H9 (cell line): ENCODE measurements around the gene SLC47A2. TPM values are rescaled to one million over a fixed set of nuclear protein-coding genes. Genes with fewer than 3 reads are reported as not detected.

Experiments
- DNase-seq: peaks from one replicate; pipeline ENCODE4 v3.0.0-alpha.2; 2017
- H2AFZ ChIP-seq: one replicate; pipeline ENCODE4 v1.6.1; 2013; ENCODE audit warnings: mild to moderate bottlenecking, low read length, control low read depth, moderate library complexity
- H2AK5ac ChIP-seq: 2 replicates; pipeline ENCODE4 v1.6.1; 2013; ENCODE audit warnings: low read length, control low read depth, mixed read lengths; ENCODE audit not compliant: insufficient read length
- H2BK120ac ChIP-seq: one replicate; pipeline ENCODE4 v1.6.1; 2013; ENCODE audit warnings: low read depth, mild to moderate bottlenecking, low read length, control low read depth, inconsistent platforms; ENCODE audit not compliant: poor library complexity, severe bottlenecking
- H2BK12ac ChIP-seq: 2 replicates; pipeline ENCODE4 v1.6.1; 2013; ENCODE audit warnings: low read length, control low read depth, mixed read lengths, low read depth; ENCODE audit not compliant: insufficient read length
- H2BK15ac ChIP-seq: 2 replicates; pipeline ENCODE4 v1.6.1; 2013; ENCODE audit warnings: low read depth, low read length, control low read depth
- H2BK20ac ChIP-seq: one replicate; pipeline ENCODE4 v1.6.1; 2013; ENCODE audit warnings: low read depth, mild to moderate bottlenecking, low read length, control low read depth, inconsistent platforms; ENCODE audit not compliant: poor library complexity, severe bottlenecking
- H2BK5ac ChIP-seq: 2 replicates; pipeline ENCODE4 v1.6.1; 2013; ENCODE audit warnings: low read length, control low read depth, mixed read lengths; ENCODE audit not compliant: insufficient read length
- H3K14ac ChIP-seq: 2 replicates; pipeline ENCODE4 v1.6.1; 2013; ENCODE audit warnings: low read length, control low read depth; ENCODE audit not compliant: insufficient read depth
- H3K18ac ChIP-seq: 2 replicates; pipeline ENCODE4 v1.6.1; 2013; ENCODE audit warnings: low read depth, mild to moderate bottlenecking, mixed read lengths, low read length, control low read depth; ENCODE audit not compliant: insufficient read length
- H3K23ac ChIP-seq: 2 replicates; pipeline ENCODE4 v1.6.1; 2013; ENCODE audit warnings: low read length, control low read depth, mixed read lengths, low read depth; ENCODE audit not compliant: insufficient read length
- H3K23me2 ChIP-seq: 2 replicates; pipeline ENCODE4 v1.6.1; 2013; ENCODE audit warnings: low read depth, mild to moderate bottlenecking, mixed read lengths, low read length, control low read depth; ENCODE audit not compliant: insufficient read length, poor library complexity, severe bottlenecking
- H3K27ac ChIP-seq: 2 replicates; pipeline ENCODE4 v1.5.1; 2013; ENCODE audit warnings: low read length, control low read depth, mixed read lengths, low read depth; ENCODE audit not compliant: insufficient read length
- H3K27me3 ChIP-seq: 2 replicates; pipeline ENCODE4 v1.6.1; 2013; ENCODE audit warnings: low read length, control low read depth, inconsistent platforms; ENCODE audit not compliant: insufficient read depth
- H3K4ac ChIP-seq: 2 replicates; pipeline ENCODE4 v1.6.1; 2013; ENCODE audit warnings: low read depth, mild to moderate bottlenecking, control low read depth, inconsistent platforms, low read length, moderate library complexity
- H3K4me1 ChIP-seq: 2 replicates; pipeline ENCODE4 v1.6.1; 2013; ENCODE audit warnings: low read length, control low read depth, inconsistent platforms; ENCODE audit not compliant: insufficient read depth
- H3K4me2 ChIP-seq: 2 replicates; pipeline ENCODE4 v1.6.1; 2013; ENCODE audit warnings: low read length, control low read depth, mixed read lengths; ENCODE audit not compliant: insufficient read length, insufficient read depth
- H3K56ac ChIP-seq: 2 replicates; pipeline ENCODE4 v1.6.1; 2013; ENCODE audit warnings: low read depth, mild to moderate bottlenecking, mixed read lengths, low read length, control low read depth; ENCODE audit not compliant: insufficient read length
- H3K79me1 ChIP-seq: 2 replicates; pipeline ENCODE4 v1.6.1; 2013; ENCODE audit warnings: low read depth, mild to moderate bottlenecking, moderate library complexity, low read length, control low read depth, inconsistent platforms; ENCODE audit not compliant: insufficient read depth, poor library complexity, severe bottlenecking
- H3K79me2 ChIP-seq: 2 replicates; pipeline ENCODE4 v1.6.1; 2013; ENCODE audit warnings: low read length, control low read depth, inconsistent platforms; ENCODE audit not compliant: insufficient read depth
- H3K9ac ChIP-seq: 2 replicates; pipeline ENCODE4 v1.6.1; 2013; ENCODE audit warnings: low read length, control low read depth, mixed read lengths; ENCODE audit not compliant: insufficient read length; ENCODE audit errors: extremely low read depth
- H3K9me3 ChIP-seq: one replicate; pipeline ENCODE4 v1.6.1; 2013; ENCODE audit warnings: low read depth, low read length, inconsistent platforms; ENCODE audit not compliant: control insufficient read depth
- H3T11ph ChIP-seq: one replicate; pipeline ENCODE4 v1.6.1; 2013; ENCODE audit warnings: mild to moderate bottlenecking, low read length, control low read depth, inconsistent platforms
- H4K20me1 ChIP-seq: one replicate; pipeline ENCODE4 v1.6.1; 2013; ENCODE audit not compliant: control insufficient read depth, insufficient read length, insufficient read depth
- H4K5ac ChIP-seq: 2 replicates; pipeline ENCODE4 v1.6.1; 2013; ENCODE audit warnings: low read depth, mild to moderate bottlenecking, mixed read lengths, low read length, control low read depth; ENCODE audit not compliant: insufficient read length
- H4K8ac ChIP-seq: replicated peaks from 2 replicates; pipeline ENCODE4 v1.6.1; 2013; ENCODE audit warnings: low read length, control low read depth, mixed read lengths, low read depth; ENCODE audit not compliant: insufficient read length
- H4K91ac ChIP-seq: 2 replicates; pipeline ENCODE4 v1.6.1; 2013; ENCODE audit warnings: low read depth, mild to moderate bottlenecking, moderate library complexity, mixed read lengths, low read length, control low read depth; ENCODE audit not compliant: insufficient read length
- H3K27ac Mint-ChIP-seq, 3 experiments: 2 replicates in 2 of 3; 3 replicates in 1 of 3; pipeline ENCODE4 v1.8.0; 2020 to 2021; ENCODE audit warnings: mixed read lengths in 3 of 3, mild to moderate bottlenecking in 1 of 3, moderate library complexity in 1 of 3
- H3K27me3 Mint-ChIP-seq: 2 replicates; pipeline ENCODE4 v1.8.0; 2021; ENCODE audit warnings: low read depth, mild to moderate bottlenecking, moderate library complexity, mixed read lengths
- H3K36me3 Mint-ChIP-seq, 3 experiments: 2 replicates in 2 of 3; 3 replicates in 1 of 3; pipeline ENCODE4 v1.8.0; 2020 to 2021; ENCODE audit warnings: low read depth in 3 of 3, mixed read lengths in 3 of 3; ENCODE audit not compliant: insufficient read depth in 1 of 3
- H3K4me1 Mint-ChIP-seq, 2 experiments: 2 replicates each; pipeline ENCODE4 v1.8.0; 2020; ENCODE audit warnings: mixed read lengths in 2 of 2
- H3K4me3 Mint-ChIP-seq, 2 experiments: 2 replicates in 1 of 2; 3 replicates in 1 of 2; pipeline ENCODE4 v1.8.0; 2020 to 2021; ENCODE audit warnings: mild to moderate bottlenecking in 2 of 2, mixed read lengths in 2 of 2, moderate library complexity in 1 of 2
- H3K9me3 Mint-ChIP-seq, 2 experiments: 2 replicates in 1 of 2; 3 replicates in 1 of 2; pipeline ENCODE4 v1.8.0; 2020; ENCODE audit warnings: mild to moderate bottlenecking in 2 of 2, mixed read lengths in 2 of 2, moderate library complexity in 1 of 2
- CTCF ChIP-seq: fragments of 200-600 bp; sonication (generic); conservative IDR thresholded peaks from 3 replicates; pipeline ENCODE4 v1.8.0; 2021; ENCODE audit warnings: antibody characterized with exemption, mild to moderate bottlenecking
- WGBS: extraction: QIAGEN DNeasy Blood & Tissue Kit; methylation state at CpG from one replicate; pipeline ENCODE4 v1.1.7; 2013; ENCODE audit warnings: missing lambda C conversion rate, low lambda C conversion rate, mixed read lengths; ENCODE audit not compliant: insufficient read length; ENCODE audit errors: extremely low coverage; 5-methylcytosine and 5-hydroxymethylcytosine counted together
- total RNA-seq: library from RNA; stranded (reverse); gene quantifications from 2 replicates; pipeline ENCODE4 v1.2.1, GENCODE V29; 2021

The SLC47A2 gene
- total RNA-seq, 1 experiment from 2014 or later, result not detected

DNA sequence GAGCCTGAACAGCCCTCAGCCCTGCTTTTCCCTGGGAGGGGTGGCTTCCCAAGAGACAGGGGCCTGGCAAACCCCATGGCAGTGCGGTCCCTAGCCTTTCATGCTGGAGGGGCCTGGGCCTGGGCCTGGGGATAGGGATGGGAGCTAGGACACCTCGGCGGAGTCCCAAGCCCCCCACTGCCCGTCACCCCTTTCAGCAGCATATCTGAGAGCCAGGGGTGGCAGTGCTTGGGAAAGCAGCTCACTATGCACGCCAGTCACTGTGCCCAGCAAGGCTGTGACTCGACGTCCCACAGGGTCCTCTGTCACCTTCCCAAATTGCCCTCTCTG is 612 bp upstream of the SLC47A2 start:
- H2BK12ac ChIP-seq, result no peak overlapping the region
- H3K79me2 ChIP-seq, result no peaks in the 10 kb centered on the region
- no peak overlapping the region for H3K23ac ChIP-seq
- no peaks in the 10 kb centered on the region for H3K79me1 ChIP-seq
- H3K27me3 ChIP-seq, result no peaks in the 10 kb centered on the region
- no peak overlapping the region; the same call in 1 of the 2 replicates for H3K14ac ChIP-seq
- H4K91ac ChIP-seq, result no peak overlapping the region
- Mint-ChIP-seq H3K9me3 (no peaks in the 10 kb centered on the region), H3K36me3 (no peaks in the 10 kb centered on the region), H3K4me1 (peaks cover 17 to 26% of the 10 kb centered on the region in 2 experiments), H3K27me3 (no peaks in the 10 kb centered on the region), H3K4me3 (no peak overlapping the region), H3K27ac (no peak overlapping the region)
- H3K4me1 ChIP-seq, result no peaks in the 10 kb centered on the region
- DNase-seq, result no peak
- no peak overlapping the region for H3K4me2 ChIP-seq
- no CpG with 5 or more reads among the region's 7 CpGs for WGBS
- no peak for TF ChIP-seq CTCF
- H2BK20ac ChIP-seq, result no peak overlapping the region
- H4K8ac ChIP-seq, result no peak overlapping the region
- H3K27ac ChIP-seq, result no peak overlapping the region
- no peaks in the 10 kb centered on the region for H3K23me2 ChIP-seq
- H4K5ac ChIP-seq, result no peak overlapping the region
- H4K20me1 ChIP-seq, result no peaks in the 10 kb centered on the region
- no peak overlapping the region for H2BK120ac ChIP-seq
- no peaks in the 10 kb centered on the region for H3K9me3 ChIP-seq
- no peak overlapping the region for H3K56ac ChIP-seq
- no peak overlapping the region for H3K9ac ChIP-seq
- H2AFZ ChIP-seq, result no peak overlapping the region
- H2BK5ac ChIP-seq, result no peak overlapping the region
- no peak overlapping the region for H2AK5ac ChIP-seq
- no peak overlapping the region for H3K18ac ChIP-seq
- no peak overlapping the region for H3K4ac ChIP-seq
- no peak overlapping the region for H3T11ph ChIP-seq
- H2BK15ac ChIP-seq, result no peak overlapping the region
